NT2/D1 (cell line): Measurements from ENCODE around the gene IGFBP1.

ENCODE experiments used
- DNase-seq: peaks from one replicate; pipeline ENCODE4 v3.0.0-alpha.2; 2011; ENCODE audit warnings: low read depth, low spot score
- H3K27me3 ChIP-seq: 2 replicates; pipeline ENCODE4 v1.6.0; 2011; ENCODE audit warnings: mild to moderate bottlenecking; ENCODE audit not compliant: insufficient read length, insufficient read depth
- H3K36me3 ChIP-seq: 2 replicates; pipeline ENCODE4 v1.6.1; 2011; ENCODE audit warnings: mild to moderate bottlenecking, low read length, mixed read lengths; ENCODE audit not compliant: insufficient read depth, insufficient read length
- H3K4me1 ChIP-seq: 2 replicates; pipeline ENCODE4 v1.5.1; 2011; ENCODE audit not compliant: insufficient read depth, insufficient read length
- H3K4me3 ChIP-seq: 2 replicates; pipeline ENCODE4 v1.5.1; 2011; ENCODE audit warnings: low read depth; ENCODE audit not compliant: insufficient read length
- H3K9ac ChIP-seq: 2 replicates; pipeline ENCODE4 v1.6.0; 2011; ENCODE audit warnings: low read depth; ENCODE audit not compliant: insufficient read length
- H3K9me3 ChIP-seq: 2 replicates; pipeline ENCODE4 v1.5.1; 2011; ENCODE audit warnings: mild to moderate bottlenecking, low read length; ENCODE audit not compliant: insufficient read depth
- SUZ12 ChIP-seq: IDR thresholded peaks from 2 replicates; pipeline ENCODE4 v1.6.1; 2011; ENCODE audit not compliant: insufficient read length, insufficient read depth; ENCODE audit errors: extremely low read depth
- YY1 ChIP-seq: IDR thresholded peaks from 2 replicates; pipeline ENCODE4 v1.6.1; 2011; ENCODE audit not compliant: insufficient read length, insufficient read depth
- ZNF274 ChIP-seq: IDR thresholded peaks from 2 replicates; pipeline ENCODE4 v1.6.1; 2011; ENCODE audit warnings: mild to moderate bottlenecking, low read depth, low read length

Gene IGFBP1

DNA sequence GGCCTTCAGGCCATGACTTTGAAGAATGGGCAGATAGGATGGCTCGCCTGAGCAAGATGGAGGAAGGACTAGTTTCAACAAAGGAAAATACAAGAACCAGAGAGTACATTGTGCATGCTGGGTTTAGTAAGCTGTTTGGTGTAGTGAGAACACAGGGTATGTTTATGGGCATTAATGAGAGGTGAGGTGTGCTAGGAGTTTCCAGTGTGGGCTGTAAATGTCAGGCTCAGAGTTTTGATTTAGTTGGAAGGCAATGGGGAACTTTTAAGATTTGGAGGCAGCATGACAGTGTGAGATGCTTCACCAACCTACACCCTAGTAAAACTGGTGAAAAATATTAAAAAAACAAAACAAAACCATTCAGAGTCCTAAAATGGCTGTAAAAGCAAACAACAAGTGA lies 13.3 kb downstream of the IGFBP1 start:
- Histone ChIP-seq H3K9me3 (no peaks in the 10 kb centered on the region; the same call in 1 of the 2 replicates), H3K27me3 (no peaks in the 10 kb centered on the region), H3K36me3 (no peaks in the 10 kb centered on the region), H3K9ac (no peak overlapping the region), H3K4me1 (no peaks in the 10 kb centered on the region), H3K4me3 (no peak overlapping the region)
- no peak for DNase-seq
- TF ChIP-seq ZNF274 = no peak
- no peak for TF ChIP-seq SUZ12
- no peak for TF ChIP-seq YY1

DNA sequence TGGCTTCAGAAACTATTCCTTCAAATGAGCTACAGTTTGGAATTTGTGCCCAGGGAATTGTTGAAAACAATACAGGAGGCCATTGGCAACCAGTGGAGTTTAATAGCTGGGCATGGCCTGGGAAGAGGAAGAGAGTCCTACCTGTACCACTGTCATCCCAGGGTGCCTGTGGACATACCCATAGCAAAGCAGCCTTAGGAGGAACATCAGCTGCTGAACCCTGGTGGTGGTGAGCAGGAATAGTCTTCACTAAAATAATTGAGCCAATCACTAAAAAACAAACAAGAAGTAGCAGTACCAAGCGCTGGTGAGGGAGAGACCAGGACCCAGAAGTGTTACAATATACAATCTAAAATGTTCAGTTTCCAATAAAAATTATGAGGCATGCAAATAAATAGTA lies 14.5 kb downstream of the IGFBP1 start:
- no peak overlapping the region for H3K9ac ChIP-seq
- no peaks in the 10 kb centered on the region for H3K27me3 ChIP-seq
- H3K36me3 ChIP-seq = no peaks in the 10 kb centered on the region
- no peak for DNase-seq
- no peak for TF ChIP-seq ZNF274
- no peak for TF ChIP-seq SUZ12
- no peak for TF ChIP-seq YY1
- no peaks in the 10 kb centered on the region; the same call in 1 of the 2 replicates for H3K9me3 ChIP-seq
- H3K4me3 ChIP-seq = no peak overlapping the region
- no peaks in the 10 kb centered on the region for H3K4me1 ChIP-seq

DNA sequence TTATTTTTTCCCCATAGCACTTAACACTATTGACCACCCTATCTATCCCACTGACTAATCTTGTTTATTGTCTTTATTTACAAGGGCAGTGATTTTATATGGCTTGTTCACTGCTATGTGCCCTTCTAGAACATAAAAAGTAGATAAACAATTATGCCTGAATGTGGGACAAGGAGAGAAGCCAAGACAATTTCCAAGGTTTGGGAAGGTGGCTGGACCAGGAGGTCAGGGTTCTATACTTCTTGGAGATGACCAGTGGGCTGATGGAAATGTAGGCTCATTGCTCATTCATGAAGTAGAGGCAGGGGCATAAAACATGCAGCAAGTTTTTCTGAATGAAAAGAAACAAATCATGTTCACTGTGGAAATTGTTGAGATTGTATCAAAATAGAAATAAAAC lies 21.3 kb downstream of the IGFBP1 start:
- Histone ChIP-seq H3K36me3 (peaks cover 12% of the 10 kb centered on the region), H3K4me1 (no peaks in the 10 kb centered on the region), H3K9me3 (no peaks in the 10 kb centered on the region), H3K27me3 (no peaks in the 10 kb centered on the region), H3K9ac (no peak overlapping the region), H3K4me3 (no peak overlapping the region)
- no peak for TF ChIP-seq YY1
- DNase-seq = no peak

DNA sequence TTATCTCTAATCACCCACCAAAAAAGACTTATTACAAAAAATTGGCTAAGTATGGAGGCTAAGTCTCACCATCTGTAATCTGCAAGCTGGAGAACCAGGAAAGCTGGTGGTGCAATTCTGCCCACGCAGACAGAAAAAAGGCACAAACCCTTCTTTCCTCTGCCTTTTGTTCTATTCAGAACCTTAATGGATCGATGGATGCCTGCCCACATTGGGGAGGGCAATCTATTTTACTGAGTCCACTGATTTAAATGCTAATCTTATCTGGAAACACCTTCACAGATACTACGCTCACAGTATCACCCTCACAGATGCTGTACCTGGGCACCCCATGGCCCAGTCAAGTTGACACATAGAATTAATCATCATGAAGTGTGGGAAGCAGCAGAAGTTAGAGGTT lies 22.6 kb downstream of the IGFBP1 start:
- Histone ChIP-seq H3K4me3 (no peak overlapping the region), H3K27me3 (no peaks in the 10 kb centered on the region), H3K4me1 (no peaks in the 10 kb centered on the region), H3K9ac (no peak overlapping the region), H3K36me3 (peaks cover 23% of the 10 kb centered on the region), H3K9me3 (no peaks in the 10 kb centered on the region)
- TF ChIP-seq ZNF274 (no peak), YY1 (no peak), SUZ12 (no peak)
- DNase-seq = no peak

DNA sequence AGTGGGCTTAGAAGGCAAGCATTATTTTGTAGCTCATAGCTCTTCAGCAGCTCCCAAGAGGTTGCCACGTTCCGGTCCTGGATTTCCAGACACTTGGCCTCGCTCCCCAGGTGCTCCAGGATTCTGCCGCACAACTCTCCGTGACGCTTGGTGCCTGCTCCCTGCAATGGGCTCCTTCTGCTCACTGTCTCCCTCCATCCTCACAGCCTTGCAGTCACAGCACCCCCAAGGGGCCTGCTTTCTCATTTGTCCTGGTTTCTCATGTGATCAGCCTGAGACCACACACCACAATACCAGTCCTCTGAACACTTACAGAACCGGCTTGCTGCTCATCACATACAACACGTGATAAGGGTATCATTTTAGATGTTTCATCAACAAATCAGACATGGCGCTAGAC lies 23.0 kb downstream of the IGFBP1 start:
- Histone ChIP-seq H3K27me3 (no peaks in the 10 kb centered on the region), H3K4me3 (no peak overlapping the region), H3K9me3 (no peaks in the 10 kb centered on the region), H3K9ac (no peak overlapping the region), H3K36me3 (peaks cover 27% of the 10 kb centered on the region), H3K4me1 (no peaks in the 10 kb centered on the region)
- TF ChIP-seq ZNF274 (no peak), YY1 (no peak), SUZ12 (no peak)
- DNase-seq = no peak

DNA sequence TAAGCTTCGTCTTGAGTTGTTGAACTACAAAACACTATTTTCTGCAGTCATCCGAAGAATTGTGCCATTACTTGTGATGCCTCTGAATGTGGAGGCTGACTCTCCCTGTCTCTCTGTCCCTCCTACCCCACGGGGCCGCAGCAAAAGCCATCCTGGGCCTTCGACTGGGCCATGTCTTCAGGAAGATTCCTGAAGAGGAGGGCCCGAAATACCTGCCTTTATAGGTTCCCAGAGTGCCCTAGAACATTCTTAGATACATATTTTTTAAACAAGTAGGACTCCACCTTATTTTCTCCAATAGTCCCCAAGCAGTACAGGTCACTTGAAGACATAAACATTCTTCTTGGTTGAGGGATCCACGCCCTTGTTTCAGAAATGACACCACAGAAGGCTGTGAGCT lies 24.7 kb downstream of the IGFBP1 start:
- peaks cover 6% of the 10 kb centered on the region for H3K27me3 ChIP-seq
- no peaks in the 10 kb centered on the region for H3K4me1 ChIP-seq
- no peak for DNase-seq
- H3K36me3 ChIP-seq = peaks cover 36% of the 10 kb centered on the region
- H3K9ac ChIP-seq = no peak overlapping the region
- TF ChIP-seq ZNF274 = no peak
- TF ChIP-seq YY1 = no peak
- TF ChIP-seq SUZ12 = no peak
- no peaks in the 10 kb centered on the region for H3K9me3 ChIP-seq
- no peak overlapping the region for H3K4me3 ChIP-seq

DNA sequence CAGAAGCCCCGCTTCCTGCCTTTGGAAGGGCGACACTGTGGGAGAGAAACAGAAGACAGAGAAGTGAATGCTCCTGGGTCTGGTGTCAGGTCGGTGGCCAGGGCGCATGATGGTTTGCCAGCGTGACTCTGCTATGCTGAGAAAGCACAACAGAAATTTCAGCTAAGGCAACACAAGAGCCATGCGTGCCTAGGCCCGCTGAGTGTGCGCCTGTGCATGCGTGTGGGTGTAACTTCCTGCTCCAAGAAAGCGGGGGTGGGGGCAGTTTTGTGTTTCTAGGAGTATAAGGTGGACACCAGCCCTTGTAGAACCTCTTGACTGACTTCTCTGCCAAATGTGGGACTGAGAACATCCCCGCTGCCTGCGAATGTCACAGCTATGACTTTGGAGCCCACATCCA lies 26.6 kb downstream of the IGFBP1 start:
- Histone ChIP-seq H3K36me3 (peaks cover 36% of the 10 kb centered on the region), H3K27me3 (peaks cover 25% of the 10 kb centered on the region), H3K4me1 (no peaks in the 10 kb centered on the region), H3K9me3 (no peaks in the 10 kb centered on the region), H3K9ac (no peak overlapping the region), H3K4me3 (no peak overlapping the region)
- no peak for TF ChIP-seq ZNF274
- TF ChIP-seq SUZ12 = no peak
- TF ChIP-seq YY1 = no peak
- DNase-seq = no peak

DNA sequence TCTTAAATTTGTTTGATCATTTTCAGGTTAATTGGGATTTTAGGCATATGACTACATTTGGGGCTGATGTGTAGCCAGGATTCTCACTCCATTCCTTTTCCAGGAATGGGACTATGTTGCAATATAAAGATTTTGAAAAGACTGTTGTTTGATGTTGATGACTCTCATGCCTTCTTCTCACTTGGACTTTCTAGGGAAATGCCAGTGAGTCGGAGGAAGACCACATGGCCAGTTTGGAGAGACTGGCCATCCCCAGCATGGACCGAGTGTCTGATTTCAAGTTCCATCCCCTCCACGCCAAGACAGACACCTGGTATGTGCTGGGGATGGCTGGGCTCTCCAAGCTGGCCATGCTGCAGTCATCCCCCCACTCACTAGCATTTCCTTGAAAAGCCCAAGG lies 27.3 kb downstream of the IGFBP1 start:
- no peak overlapping the region for H3K4me3 ChIP-seq
- H3K27me3 ChIP-seq = peaks cover 32% of the 10 kb centered on the region
- peaks cover 36% of the 10 kb centered on the region for H3K36me3 ChIP-seq
- no peak overlapping the region for H3K9ac ChIP-seq
- no peaks in the 10 kb centered on the region for H3K4me1 ChIP-seq
- TF ChIP-seq YY1 = no peak
- TF ChIP-seq ZNF274 = no peak
- TF ChIP-seq SUZ12 = no peak
- no peaks in the 10 kb centered on the region for H3K9me3 ChIP-seq
- DNase-seq = no peak
